HL-60 (cell line): Measurements from ENCODE around the gene ANGPT4.

ENCODE experiments used
- DNase-seq, 2 experiments: peaks; one replicate each; pipeline ENCODE4 v3.0.0-alpha.2; 2010 to 2020; ENCODE audit warnings: low read depth in 1 of 2, low spot score in 1 of 2
- H3K27ac ChIP-seq: fragments of 250-450 bp; sonication (Bioruptor Pico); replicated peaks from 2 replicates; pipeline ENCODE4 v1.5.1; 2020; ENCODE audit warnings: mild to moderate bottlenecking, moderate library complexity
- H3K27me3 ChIP-seq: fragments of 250-450 bp; sonication (Bioruptor Pico); 2 replicates; pipeline ENCODE4 v1.5.1; 2021; ENCODE audit warnings: mild to moderate bottlenecking, moderate library complexity; ENCODE audit not compliant: insufficient read depth, poor library complexity, severe bottlenecking
- H3K4me3 ChIP-seq: replicated peaks from 2 replicates; pipeline ENCODE4 v1.5.1; 2011; ENCODE audit warnings: mild to moderate bottlenecking, control low read depth, low read length; ENCODE audit not compliant: insufficient read depth
- GABPA ChIP-seq: IDR thresholded peaks from 2 replicates; pipeline ENCODE4 v1.6.1; 2012; ENCODE audit warnings: low read depth
- POLR2AphosphoS5 ChIP-seq: IDR thresholded peaks from 2 replicates; pipeline ENCODE4 v1.6.1; 2012; ENCODE audit warnings: low read depth
- REST ChIP-seq: IDR thresholded peaks from 2 replicates; pipeline ENCODE4 v1.6.1; 2012; ENCODE audit warnings: low read depth; ENCODE audit not compliant: insufficient replicate concordance
- SPI1 ChIP-seq: IDR thresholded peaks from 2 replicates; pipeline ENCODE4 v1.6.1; 2012; ENCODE audit warnings: low read depth, mild to moderate bottlenecking, borderline replicate concordance
- TF ChIP-seq, protein P1 (sequence below): IDR thresholded peaks from one replicate; pipeline ENCODE4 v1.5.1; 2011; ENCODE audit warnings: low read length, control low read depth, inconsistent platforms; ENCODE audit not compliant: insufficient read depth

Gene ANGPT4

DNA sequence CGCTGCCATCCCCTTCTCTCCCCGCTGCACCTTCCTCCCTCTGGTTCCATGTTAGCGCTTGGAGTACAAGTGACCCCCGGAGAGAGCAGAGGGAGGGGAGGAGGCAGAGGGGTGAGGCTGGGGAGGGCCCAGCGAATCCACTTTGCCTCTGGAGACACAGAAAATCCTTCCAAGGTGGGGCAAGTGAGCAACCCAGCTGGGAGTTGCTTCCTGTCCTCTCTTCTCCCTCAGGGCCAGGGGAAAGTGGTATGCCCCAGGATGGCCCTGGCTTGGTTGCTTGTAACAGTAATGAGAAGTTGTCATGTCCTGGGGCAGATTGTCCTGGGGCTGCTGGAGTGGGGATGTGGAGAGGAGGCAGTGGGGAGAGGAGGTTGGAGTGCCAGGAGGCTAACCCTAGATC, 691 bp upstream of the ANGPT4 start:
- TF ChIP-seq SPI1 (no peak), GABPA (no peak), POLR2AphosphoS5 (no peak), REST (no peak)
- TF ChIP-seq, protein P1, sequence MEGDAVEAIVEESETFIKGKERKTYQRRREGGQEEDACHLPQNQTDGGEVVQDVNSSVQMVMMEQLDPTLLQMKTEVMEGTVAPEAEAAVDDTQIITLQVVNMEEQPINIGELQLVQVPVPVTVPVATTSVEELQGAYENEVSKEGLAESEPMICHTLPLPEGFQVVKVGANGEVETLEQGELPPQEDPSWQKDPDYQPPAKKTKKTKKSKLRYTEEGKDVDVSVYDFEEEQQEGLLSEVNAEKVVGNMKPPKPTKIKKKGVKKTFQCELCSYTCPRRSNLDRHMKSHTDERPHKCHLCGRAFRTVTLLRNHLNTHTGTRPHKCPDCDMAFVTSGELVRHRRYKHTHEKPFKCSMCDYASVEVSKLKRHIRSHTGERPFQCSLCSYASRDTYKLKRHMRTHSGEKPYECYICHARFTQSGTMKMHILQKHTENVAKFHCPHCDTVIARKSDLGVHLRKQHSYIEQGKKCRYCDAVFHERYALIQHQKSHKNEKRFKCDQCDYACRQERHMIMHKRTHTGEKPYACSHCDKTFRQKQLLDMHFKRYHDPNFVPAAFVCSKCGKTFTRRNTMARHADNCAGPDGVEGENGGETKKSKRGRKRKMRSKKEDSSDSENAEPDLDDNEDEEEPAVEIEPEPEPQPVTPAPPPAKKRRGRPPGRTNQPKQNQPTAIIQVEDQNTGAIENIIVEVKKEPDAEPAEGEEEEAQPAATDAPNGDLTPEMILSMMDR: no peak
- Histone ChIP-seq H3K27ac (no peak overlapping the region), H3K27me3 (no peaks in the 10 kb centered on the region), H3K4me3 (no peak overlapping the region)
- DNase-seq: no peak

GRCh38 chr20:914727-915498, 1.2 kb downstream of the ANGPT4 start:
- Histone ChIP-seq H3K4me3 (no peak overlapping the region), H3K27ac (no peak overlapping the region), H3K27me3 (no peaks in the 10 kb centered on the region)
- DNase-seq: peak in 1 of 2 experiments; percentile 6
- TF ChIP-seq SPI1: no peak
- no peak for TF ChIP-seq POLR2AphosphoS5
- TF ChIP-seq, protein P1: no peak
- TF ChIP-seq REST: no peak
- TF ChIP-seq GABPA: no peak

- DNase-seq: no peak
- TF ChIP-seq POLR2AphosphoS5 (no peak), REST (no peak), GABPA (no peak)
- TF ChIP-seq, protein P1: no peak
- no peaks in the 10 kb centered on the region for H3K27me3 ChIP-seq
- no peak overlapping the region for H3K4me3 ChIP-seq
- H3K27ac ChIP-seq: no peak overlapping the region
Measured at GRCh38 chr20:913306-913849, 2.8 kb downstream of the ANGPT4 start.
